ENCODE data around the gene ST3GAL2.

ST3GAL2 gene

GRCh38 chr16:70467608-70468007, 28.7 kb upstream of the ST3GAL2 start:
- TF ChIP-seq CEBPB (IDR thresholded peaks at IDR 0.05) (no peak), TEAD4 (IDR thresholded peaks at IDR 0.05) (no peak), TCF12 (IDR thresholded peaks at IDR 0.05; ENCODE audit: low read depth) (no peak), MAX (IDR thresholded peaks at IDR 0.05) (no peak), CREB1 (IDR thresholded peaks at IDR 0.05; ENCODE audit: low read depth) (no peak), EP300 (IDR thresholded peaks at IDR 0.05; ENCODE audit: borderline replicate concordance) (no peak), RAD21 (IDR thresholded peaks at IDR 0.05; ENCODE audit: low read depth) (no peak), EGR1 (IDR thresholded peaks at IDR 0.05) (no peak), FOXM1 (IDR thresholded peaks at IDR 0.05; ENCODE audit: borderline replicate concordance, low read depth) (no peak)

- no peak for TF ChIP-seq CEBPB (IDR thresholded peaks at IDR 0.05)
- no peak for TF ChIP-seq REST (IDR thresholded peaks at IDR 0.05; ENCODE audit: low read depth)
- TF ChIP-seq TCF12 (IDR thresholded peaks at IDR 0.05; ENCODE audit: low read depth): no peak
- TF ChIP-seq EP300 (IDR thresholded peaks at IDR 0.05; ENCODE audit: borderline replicate concordance): no peak
Observed at GRCh38 chr16:70467113-70467512, 28.2 kb upstream of the ST3GAL2 start.

GRCh38 chr16:70466805-70467076, 27.8 kb upstream of the ST3GAL2 start:
- no peak for TF ChIP-seq YY1 (IDR thresholded peaks at IDR 0.05; ENCODE audit: low read depth)
- TF ChIP-seq USF1 (IDR thresholded peaks at IDR 0.05): no peak

GRCh38 chr16:70465999-70466804, 27.3 kb upstream of the ST3GAL2 start:
- TF ChIP-seq USF1 (IDR thresholded peaks at IDR 0.05): no peak
- no peak for TF ChIP-seq CEBPB (IDR thresholded peaks at IDR 0.05)

GRCh38 chr16:70463235-70463634, 24.3 kb upstream of the ST3GAL2 start:
- TF ChIP-seq USF1 (IDR thresholded peaks at IDR 0.05) (no peak), CEBPB (IDR thresholded peaks at IDR 0.05) (no peak), ZBTB7A (IDR thresholded peaks at IDR 0.05; ENCODE audit: low read depth) (no peak), TCF12 (IDR thresholded peaks at IDR 0.05; ENCODE audit: low read depth) (no peak), REST (IDR thresholded peaks at IDR 0.05; ENCODE audit: low read depth) (no peak), MAX (IDR thresholded peaks at IDR 0.05) (no peak), TAF1 (IDR thresholded peaks at IDR 0.05; ENCODE audit: low read depth) (no peak), NFIC (IDR thresholded peaks at IDR 0.05) (no peak), CREB1 (IDR thresholded peaks at IDR 0.05; ENCODE audit: low read depth) (no peak), EP300 (IDR thresholded peaks at IDR 0.05; ENCODE audit: borderline replicate concordance) (no peak), RAD21 (IDR thresholded peaks at IDR 0.05; ENCODE audit: low read depth) (no peak)

GRCh38 chr16:70460737-70461261, 21.9 kb upstream of the ST3GAL2 start:
- TF ChIP-seq ZBTB7A (IDR thresholded peaks at IDR 0.05; ENCODE audit: low read depth) (no peak), EP300 (IDR thresholded peaks at IDR 0.05; ENCODE audit: borderline replicate concordance) (no peak), TCF12 (IDR thresholded peaks at IDR 0.05; ENCODE audit: low read depth) (no peak), TEAD4 (IDR thresholded peaks at IDR 0.05) (no peak), NFIC (IDR thresholded peaks at IDR 0.05) (no peak), TAF1 (IDR thresholded peaks at IDR 0.05; ENCODE audit: low read depth) (no peak), FOXM1 (IDR thresholded peaks at IDR 0.05; ENCODE audit: borderline replicate concordance, low read depth) (no peak), YY1 (IDR thresholded peaks at IDR 0.05; ENCODE audit: low read depth) (no peak), EGR1 (IDR thresholded peaks at IDR 0.05) (no peak)
